Myometrial cell (primary cell): ENCODE results near the gene SCYL3. TPM values are rescaled to one million over a fixed set of nuclear protein-coding genes. Genes with fewer than 3 reads are reported as not detected.

Experiments
- total RNA-seq: library from RNA; depleted of rRNA; stranded (reverse); fragments of >200 nt; gene quantifications from 2 replicates; pipeline ENCODE4 v1.2.3, GENCODE V29; 2015

The SCYL3 gene, protein sequence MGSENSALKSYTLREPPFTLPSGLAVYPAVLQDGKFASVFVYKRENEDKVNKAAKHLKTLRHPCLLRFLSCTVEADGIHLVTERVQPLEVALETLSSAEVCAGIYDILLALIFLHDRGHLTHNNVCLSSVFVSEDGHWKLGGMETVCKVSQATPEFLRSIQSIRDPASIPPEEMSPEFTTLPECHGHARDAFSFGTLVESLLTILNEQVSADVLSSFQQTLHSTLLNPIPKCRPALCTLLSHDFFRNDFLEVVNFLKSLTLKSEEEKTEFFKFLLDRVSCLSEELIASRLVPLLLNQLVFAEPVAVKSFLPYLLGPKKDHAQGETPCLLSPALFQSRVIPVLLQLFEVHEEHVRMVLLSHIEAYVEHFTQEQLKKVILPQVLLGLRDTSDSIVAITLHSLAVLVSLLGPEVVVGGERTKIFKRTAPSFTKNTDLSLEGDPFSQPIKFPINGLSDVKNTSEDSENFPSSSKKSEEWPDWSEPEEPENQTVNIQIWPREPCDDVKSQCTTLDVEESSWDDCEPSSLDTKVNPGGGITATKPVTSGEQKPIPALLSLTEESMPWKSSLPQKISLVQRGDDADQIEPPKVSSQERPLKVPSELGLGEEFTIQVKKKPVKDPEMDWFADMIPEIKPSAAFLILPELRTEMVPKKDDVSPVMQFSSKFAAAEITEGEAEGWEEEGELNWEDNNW
- total RNA-seq = 4.0 and 5.8 TPM in 2 replicates

DNA sequence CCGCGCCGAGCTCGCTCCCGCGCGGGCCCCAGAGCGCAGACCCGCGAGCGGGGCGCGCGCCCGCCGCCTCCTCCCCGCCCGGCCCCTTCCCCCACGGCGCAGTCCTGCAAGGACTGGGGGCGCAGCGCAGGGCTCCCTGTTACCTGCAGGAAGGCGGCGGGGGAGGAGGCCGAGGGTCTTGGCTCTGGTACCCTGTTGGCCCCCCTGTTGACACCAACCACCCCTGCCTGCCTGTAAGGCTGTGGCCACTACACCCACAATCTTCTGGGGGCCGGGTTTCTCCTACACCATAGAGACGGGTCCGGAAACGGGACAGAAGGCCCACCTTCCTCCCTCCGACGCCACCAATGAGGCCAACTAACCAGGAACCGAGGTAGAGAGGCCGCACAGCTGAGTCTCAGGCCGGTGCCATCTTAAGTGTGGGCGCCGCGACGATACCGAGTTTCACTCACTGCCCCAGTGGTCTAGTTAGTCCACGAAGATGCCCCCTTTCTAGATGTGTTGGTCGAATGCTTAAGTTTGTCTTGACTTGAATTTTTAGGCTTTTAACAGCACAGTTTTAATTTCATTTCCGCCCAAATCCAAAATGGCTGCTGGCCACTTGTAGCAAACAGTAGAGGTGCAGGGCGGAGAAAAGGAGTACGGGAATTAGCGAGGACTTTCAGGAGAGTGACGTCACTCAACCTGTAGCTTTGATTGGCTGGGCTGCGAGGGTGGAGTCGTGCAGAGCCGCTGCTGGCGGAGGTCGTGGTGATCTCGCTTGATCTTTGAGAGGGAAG lies at the start of gene SCYL3:
Gene SCYL3, minus strand, starts transcription at position 252 of the 779 bp plus-strand sequence. CDS start 5,056 bp downstream, outside the sequence.

Other genes starting within 250 kb of the SCYL3 start
- gene SELL, start 182.3 kb downstream of the SCYL3 start, total RNA-seq = not detected in 2 replicates
- gene SELE, start 159.8 kb downstream of the SCYL3 start, total RNA-seq = not detected in 2 replicates
- 6.9 and 17.6 TPM in 2 replicates for gene METTL18, start 99.0 kb downstream of the SCYL3 start, total RNA-seq
- 19.0 and 23.7 TPM in 2 replicates for gene KIFAP3, start 180.8 kb upstream of the SCYL3 start, total RNA-seq